ENCODE measurements around the gene ABCA10. TPM values are rescaled to one million over a fixed set of nuclear protein-coding genes. Genes with fewer than 3 reads are reported as not detected.

The ABCA10 gene
- total RNA-seq, 4 donors from 2014 or later: 1.5 to 19.1 (median 10.3) TPM

DNA sequence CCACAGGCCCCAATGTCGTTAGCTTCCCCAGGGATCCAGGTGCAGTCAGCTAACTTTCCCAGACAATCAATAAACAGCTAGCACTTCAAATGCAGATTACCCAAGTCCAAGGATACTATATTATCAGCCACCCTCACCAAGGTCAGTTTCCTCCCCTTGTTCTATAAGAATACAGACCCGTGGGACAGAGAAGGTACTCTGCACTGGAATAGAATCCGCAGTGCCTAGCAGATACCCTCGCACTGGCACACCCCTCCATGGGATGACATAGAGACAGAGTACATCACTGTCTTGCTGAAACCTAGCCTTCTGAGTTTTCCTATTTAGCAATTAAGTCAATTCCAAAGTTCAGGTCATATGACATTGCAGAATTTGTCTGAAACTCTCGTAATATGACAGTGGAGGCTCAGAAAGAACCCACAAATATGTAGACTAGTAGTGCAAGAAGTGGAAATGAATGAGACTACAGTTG lies 40.0 kb upstream of the ABCA10 start:
- Histone ChIP-seq H3K27me3 (no peaks in the 10 kb centered on the region), H3K9me3 (no peaks in the 10 kb centered on the region), H3K4me3 (no peak overlapping the region), H3K4me1 (no peaks in the 10 kb centered on the region), H3K27ac (no peak overlapping the region), H3K36me3 (peaks cover 7% of the 10 kb centered on the region)
- 96% methylated on average over 5 of the region's 5 CpGs for WGBS
- TF ChIP-seq, protein P1, sequence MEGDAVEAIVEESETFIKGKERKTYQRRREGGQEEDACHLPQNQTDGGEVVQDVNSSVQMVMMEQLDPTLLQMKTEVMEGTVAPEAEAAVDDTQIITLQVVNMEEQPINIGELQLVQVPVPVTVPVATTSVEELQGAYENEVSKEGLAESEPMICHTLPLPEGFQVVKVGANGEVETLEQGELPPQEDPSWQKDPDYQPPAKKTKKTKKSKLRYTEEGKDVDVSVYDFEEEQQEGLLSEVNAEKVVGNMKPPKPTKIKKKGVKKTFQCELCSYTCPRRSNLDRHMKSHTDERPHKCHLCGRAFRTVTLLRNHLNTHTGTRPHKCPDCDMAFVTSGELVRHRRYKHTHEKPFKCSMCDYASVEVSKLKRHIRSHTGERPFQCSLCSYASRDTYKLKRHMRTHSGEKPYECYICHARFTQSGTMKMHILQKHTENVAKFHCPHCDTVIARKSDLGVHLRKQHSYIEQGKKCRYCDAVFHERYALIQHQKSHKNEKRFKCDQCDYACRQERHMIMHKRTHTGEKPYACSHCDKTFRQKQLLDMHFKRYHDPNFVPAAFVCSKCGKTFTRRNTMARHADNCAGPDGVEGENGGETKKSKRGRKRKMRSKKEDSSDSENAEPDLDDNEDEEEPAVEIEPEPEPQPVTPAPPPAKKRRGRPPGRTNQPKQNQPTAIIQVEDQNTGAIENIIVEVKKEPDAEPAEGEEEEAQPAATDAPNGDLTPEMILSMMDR (IDR thresholded peaks at IDR 0.05): no peak
- TF ChIP-seq POLR2AphosphoS5 (IDR thresholded peaks at IDR 0.05) (no peak), POLR2A (IDR thresholded peaks at IDR 0.05) (no peak), EP300 (IDR thresholded peaks at IDR 0.05) (no peak)
- DNase-seq (ENCODE audit: low spot score in 2 of 2): no peak

DNA sequence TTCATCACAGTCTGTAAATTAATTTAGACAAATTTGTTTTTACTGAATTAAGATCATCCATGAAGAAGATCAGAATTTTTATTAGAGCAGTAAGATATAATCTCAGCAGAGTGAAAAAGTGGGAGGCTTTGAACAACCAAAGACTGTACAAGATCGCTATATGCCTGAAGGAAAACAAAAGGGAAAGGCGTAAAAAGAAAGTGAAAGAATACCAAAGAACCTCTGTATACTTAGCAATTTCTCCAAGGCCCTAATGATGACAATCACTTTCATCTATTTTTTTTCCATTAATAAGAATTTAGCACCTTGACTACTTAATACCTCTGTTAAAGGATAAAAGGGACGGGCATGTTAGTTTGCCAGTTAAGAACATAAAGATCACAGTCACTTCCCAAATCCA lies 38.6 kb upstream of the ABCA10 start:
- H3K36me3 ChIP-seq: peaks cover 7% of the 10 kb centered on the region
- no peaks in the 10 kb centered on the region for H3K9me3 ChIP-seq
- no peaks in the 10 kb centered on the region for H3K4me1 ChIP-seq
- no peak for TF ChIP-seq EP300 (IDR thresholded peaks at IDR 0.05)
- TF ChIP-seq, protein P1 (IDR thresholded peaks at IDR 0.05): no peak
- no peak for TF ChIP-seq POLR2A (IDR thresholded peaks at IDR 0.05)
- no peak for TF ChIP-seq POLR2AphosphoS5 (IDR thresholded peaks at IDR 0.05)
- H3K27me3 ChIP-seq: no peaks in the 10 kb centered on the region
- H3K27ac ChIP-seq: no peak overlapping the region
- H3K4me3 ChIP-seq: no peak overlapping the region
- 95% methylated on average over 3 of the region's 3 CpGs for WGBS
- no peak for DNase-seq (ENCODE audit: low spot score in 2 of 2)

DNA sequence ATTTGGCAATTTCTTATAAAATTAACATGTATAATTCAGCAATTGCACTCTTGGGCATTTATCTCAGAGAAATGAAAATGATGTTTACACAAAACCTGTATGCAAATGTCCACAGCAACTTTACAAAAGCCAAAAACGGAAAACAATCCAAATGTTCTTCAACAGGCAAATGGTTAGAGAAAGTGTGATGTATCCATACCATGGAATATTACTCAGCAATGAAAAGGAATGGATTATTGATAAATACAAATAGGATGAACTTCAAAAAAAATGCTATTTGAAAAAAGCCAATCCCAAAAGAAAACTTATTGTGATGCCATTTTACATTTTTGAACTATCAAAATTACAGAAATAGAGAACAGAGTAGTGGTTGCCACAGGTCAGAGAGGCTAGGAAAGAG lies 37.2 kb upstream of the ABCA10 start:
- H3K27ac ChIP-seq: no peak overlapping the region
- 92% methylated on average over 1 of the region's 1 CpG for WGBS
- H3K4me3 ChIP-seq: no peak overlapping the region
- peaks cover 7% of the 10 kb centered on the region for H3K36me3 ChIP-seq
- TF ChIP-seq, protein P1 (IDR thresholded peaks at IDR 0.05): no peak
- TF ChIP-seq EP300 (IDR thresholded peaks at IDR 0.05) (no peak), POLR2AphosphoS5 (IDR thresholded peaks at IDR 0.05) (no peak)
- no peaks in the 10 kb centered on the region for H3K9me3 ChIP-seq
- DNase-seq (ENCODE audit: low spot score in 2 of 2): no peak
- no peaks in the 10 kb centered on the region for H3K27me3 ChIP-seq
- H3K4me1 ChIP-seq: no peaks in the 10 kb centered on the region

DNA sequence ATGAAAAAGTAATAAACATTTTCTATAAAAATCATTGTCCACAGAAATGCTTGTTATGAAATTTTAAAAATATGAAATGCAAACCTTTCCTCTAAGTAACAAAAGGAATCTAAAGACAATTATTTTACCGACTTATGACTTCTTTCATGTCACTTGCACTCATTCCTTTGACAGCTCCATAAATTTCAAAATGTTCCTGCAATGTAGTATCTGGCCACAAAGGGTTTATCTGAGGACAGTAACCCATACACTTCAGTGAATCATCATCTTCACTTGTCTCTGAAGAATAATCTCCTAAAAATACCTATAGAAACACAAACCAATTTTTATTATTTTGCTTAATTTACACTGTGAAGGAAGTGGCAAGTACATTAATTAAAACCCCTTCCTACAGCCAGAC lies 25.6 kb upstream of the ABCA10 start:
- TF ChIP-seq POLR2A (IDR thresholded peaks at IDR 0.05) (no peak), POLR2AphosphoS5 (IDR thresholded peaks at IDR 0.05) (no peak), EP300 (IDR thresholded peaks at IDR 0.05) (no peak)
- TF ChIP-seq, protein P1 (IDR thresholded peaks at IDR 0.05): no peak
- 61% methylated on average over 1 of the region's 1 CpG for WGBS
- Histone ChIP-seq H3K36me3 (peaks cover 53% of the 10 kb centered on the region), H3K9me3 (no peaks in the 10 kb centered on the region), H3K27ac (no peak overlapping the region), H3K4me1 (no peaks in the 10 kb centered on the region), H3K4me3 (no peak overlapping the region), H3K27me3 (no peaks in the 10 kb centered on the region)
- DNase-seq (ENCODE audit: low spot score in 2 of 2): no peak

DNA sequence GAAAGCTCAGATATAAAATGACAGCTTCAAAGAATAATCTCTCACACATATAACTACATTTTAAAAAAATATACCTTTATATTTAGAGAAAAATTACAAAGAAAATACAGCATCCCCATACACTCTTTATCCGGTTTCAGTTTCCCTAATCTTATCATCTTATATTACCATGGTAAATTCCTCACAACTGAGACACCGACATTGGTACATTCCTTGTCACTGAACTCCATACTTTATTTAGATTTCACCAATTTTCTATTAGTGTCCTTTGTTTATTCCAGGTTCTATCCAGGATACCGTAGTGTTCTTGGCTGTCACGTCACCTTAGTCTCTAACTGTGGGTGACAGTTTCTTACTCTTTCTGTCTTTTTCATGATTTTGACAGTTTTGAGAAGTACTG lies 22.0 kb upstream of the ABCA10 start:
- no peak overlapping the region for H3K27ac ChIP-seq
- peaks cover 46% of the 10 kb centered on the region for H3K36me3 ChIP-seq
- H3K4me3 ChIP-seq: no peak overlapping the region
- H3K9me3 ChIP-seq: no peaks in the 10 kb centered on the region
- 93% methylated on average over 4 of the region's 4 CpGs for WGBS
- H3K4me1 ChIP-seq: no peaks in the 10 kb centered on the region
- no peak for TF ChIP-seq POLR2A (IDR thresholded peaks at IDR 0.05)
- TF ChIP-seq, protein P1 (IDR thresholded peaks at IDR 0.05): no peak
- TF ChIP-seq POLR2AphosphoS5 (IDR thresholded peaks at IDR 0.05): no peak
- TF ChIP-seq EP300 (IDR thresholded peaks at IDR 0.05): no peak
- DNase-seq (ENCODE audit: low spot score in 2 of 2): no peak
- H3K27me3 ChIP-seq: no peaks in the 10 kb centered on the region
